Right lobe of liver (tissue), 4 donors: ENCODE results near the gene GPR35.

Experiments used
- CTCF ChIP-seq, 4 donors: fragments of 200-600 bp in 3 of 4; fragments of 450-650 bp in 1 of 4; IDR thresholded peaks; one replicate each; pipeline versions ENCODE4 v1.5.1 to v1.8.0; 2016 to 2022; ENCODE audit warnings: antibody characterized with exemption in 4 of 4, mild to moderate bottlenecking in 2 of 4
- POLR2A ChIP-seq: fragments of 450-650 bp; IDR thresholded peaks from one replicate; pipeline ENCODE4 v1.6.1; 2017; ENCODE audit warnings: antibody characterized with exemption, mild to moderate bottlenecking
- donor health status: DM: no; HTN: no; CAD: no.
- donor health status: DM: no; HTN: no; CAD: no.
- donor health status: DM: no; HTN: yes; CAD: no.

GRCh38 chr2:240632306-240632721, 7.0 kb downstream of the GPR35 start:
- TF ChIP-seq CTCF (IDR thresholded peaks at IDR 0.05) (no peak), POLR2A (no peak)
